HepG2 (cell line): ENCODE data around the gene SNAPIN. TPM values are rescaled to one million over a fixed set of nuclear protein-coding genes. Genes with fewer than 3 reads are reported as not detected.

Experiments
- ATM ChIP-seq: fragments of 450-650 bp; IDR thresholded peaks from 2 replicates; pipeline ENCODE4 v1.7.1; 2017; ENCODE audit warnings: mild to moderate bottlenecking, borderline replicate concordance
- ELF4 ChIP-seq: sonication (generic); formaldehyde crosslinking; IDR thresholded peaks from 2 replicates; pipeline ENCODE4 v1.5.0; 2020; ENCODE audit warnings: missing genetic modification reagents, mild to moderate bottlenecking, moderate library complexity, borderline replicate concordance
- HNRNPK ChIP-seq: fragments of 200-400 bp; formaldehyde crosslinking; IDR thresholded peaks from 2 replicates; pipeline ENCODE4 v1.6.1; 2018; ENCODE audit warnings: low read length, low read depth, moderate library complexity, mild to moderate bottlenecking; ENCODE audit not compliant: poor library complexity, severe bottlenecking
- IRX3 ChIP-seq: sonication (generic); formaldehyde crosslinking; IDR thresholded peaks from 2 replicates; pipeline ENCODE4 v1.8.1; 2023; ENCODE audit warnings: mild to moderate bottlenecking, low read depth, missing genetic modification reagents, borderline replicate concordance
- KAT8 ChIP-seq: IDR thresholded peaks from 2 replicates; pipeline ENCODE4 v1.6.1; 2016; ENCODE audit warnings: missing genetic modification reagents, missing compliant biosample characterization
- NFE2 ChIP-seq: sonication (generic); formaldehyde crosslinking; IDR thresholded peaks from 2 replicates; pipeline ENCODE4 v1.4.0; 2020; ENCODE audit warnings: missing genetic modification reagents
- RBM22 ChIP-seq: fragments of 200-400 bp; formaldehyde crosslinking; optimal IDR thresholded peaks from 2 replicates; pipeline ENCODE3; 2017; ENCODE audit warnings: mild to moderate bottlenecking, low read length, moderate library complexity
- TGIF2 ChIP-seq: IDR thresholded peaks from 2 replicates; pipeline ENCODE4 v1.6.1; 2016; ENCODE audit warnings: control low read depth, missing compliant biosample characterization
- ZBTB42 ChIP-seq: sonication (generic); formaldehyde crosslinking; IDR thresholded peaks from 2 replicates; pipeline ENCODE4 v1.5.0; 2020; ENCODE audit warnings: mild to moderate bottlenecking, missing genetic modification reagents
- ZFX ChIP-seq: sonication (generic); formaldehyde crosslinking; IDR thresholded peaks from 2 replicates; pipeline ENCODE4 v1.4.0; 2020; ENCODE audit warnings: mild to moderate bottlenecking, low read depth, missing genetic modification reagents, moderate library complexity
- ZNF329 ChIP-seq: sonication (generic); formaldehyde crosslinking; IDR thresholded peaks from 2 replicates; pipeline ENCODE4 v1.9.0; 2021; ENCODE audit warnings: low read depth, mild to moderate bottlenecking, missing genetic modification reagents
- ZNF414 ChIP-seq: sonication (generic); formaldehyde crosslinking; IDR thresholded peaks from 2 replicates; pipeline ENCODE4 v1.5.0; 2020; ENCODE audit warnings: missing genetic modification reagents
- ZNF510 ChIP-seq: sonication (generic); formaldehyde crosslinking; IDR thresholded peaks from 2 replicates; pipeline ENCODE4 v1.4.0; 2020; ENCODE audit warnings: low read depth, mild to moderate bottlenecking, missing genetic modification reagents
- ZNF546 ChIP-seq: sonication (generic); formaldehyde crosslinking; conservative IDR thresholded peaks from 2 replicates; pipeline ENCODE4 v1.8.1; 2023; ENCODE audit warnings: mild to moderate bottlenecking, missing genetic modification reagents
- ZNF567 ChIP-seq: sonication (generic); formaldehyde crosslinking; IDR thresholded peaks from 2 replicates; pipeline ENCODE4 v1.8.1; 2023; ENCODE audit warnings: mild to moderate bottlenecking, missing genetic modification reagents, borderline replicate concordance
- ZNF572 ChIP-seq: sonication (generic); formaldehyde crosslinking; IDR thresholded peaks from 2 replicates; pipeline ENCODE4 v1.5.1; 2020; ENCODE audit warnings: mild to moderate bottlenecking, missing genetic modification reagents
- ZNF576 ChIP-seq: sonication (generic); formaldehyde crosslinking; IDR thresholded peaks from 2 replicates; pipeline ENCODE4 v1.4.0; 2020; ENCODE audit warnings: mild to moderate bottlenecking, missing genetic modification reagents
- ZNF75D ChIP-seq: sonication (generic); formaldehyde crosslinking; IDR thresholded peaks from 2 replicates; pipeline ENCODE4 v1.8.1; 2023; ENCODE audit warnings: missing genetic modification reagents, mild to moderate bottlenecking, borderline replicate concordance
- polyA plus RNA-seq, 8 experiments: library from polyadenylated mRNA; depleted of rRNA in 3 of 8; stranded (reverse) in 7 of 8; unstranded in 1 of 8; fragments of >200 nt; fragmentation: Illumina TruSeq in 4 of 8; extraction: Trizol in 4 of 8; gene quantifications; 2 replicates each; pipeline versions ENCODE4 v1.2.1 to v1.2.3, GENCODE V29; 2011 to 2016; ENCODE audit warnings: low read depth in 4 of 8, missing spikeins in 1 of 8, mixed read lengths in 1 of 8; ENCODE audit not compliant: insufficient read depth in 1 of 8
- total RNA-seq, 5 experiments: library from RNA; depleted of rRNA; stranded (reverse); fragments of >200 nt; fragmentation: Illumina TruSeq; extraction: Trizol; gene quantifications; 2 replicates each; pipeline ENCODE4 v1.2.3, GENCODE V29; 2016; ENCODE audit warnings: low read depth in 1 of 5
- TF ChIP-seq, protein P1 (sequence below): IDR thresholded peaks from 2 replicates; pipeline ENCODE4 v1.6.1; 2016
- TF ChIP-seq, protein P2 (sequence below): sonication (generic); formaldehyde crosslinking; IDR thresholded peaks from 2 replicates; pipeline ENCODE4 v1.5.1; 2020; ENCODE audit warnings: mild to moderate bottlenecking, missing genetic modification reagents, borderline replicate concordance

Gene SNAPIN
- total and polyA plus RNA-seq, 2 of the 13 experiments (the other 11 are each of a cell fraction or from before 2014, with no cell fraction given), result 23.9 to 25.7 TPM

DNA sequence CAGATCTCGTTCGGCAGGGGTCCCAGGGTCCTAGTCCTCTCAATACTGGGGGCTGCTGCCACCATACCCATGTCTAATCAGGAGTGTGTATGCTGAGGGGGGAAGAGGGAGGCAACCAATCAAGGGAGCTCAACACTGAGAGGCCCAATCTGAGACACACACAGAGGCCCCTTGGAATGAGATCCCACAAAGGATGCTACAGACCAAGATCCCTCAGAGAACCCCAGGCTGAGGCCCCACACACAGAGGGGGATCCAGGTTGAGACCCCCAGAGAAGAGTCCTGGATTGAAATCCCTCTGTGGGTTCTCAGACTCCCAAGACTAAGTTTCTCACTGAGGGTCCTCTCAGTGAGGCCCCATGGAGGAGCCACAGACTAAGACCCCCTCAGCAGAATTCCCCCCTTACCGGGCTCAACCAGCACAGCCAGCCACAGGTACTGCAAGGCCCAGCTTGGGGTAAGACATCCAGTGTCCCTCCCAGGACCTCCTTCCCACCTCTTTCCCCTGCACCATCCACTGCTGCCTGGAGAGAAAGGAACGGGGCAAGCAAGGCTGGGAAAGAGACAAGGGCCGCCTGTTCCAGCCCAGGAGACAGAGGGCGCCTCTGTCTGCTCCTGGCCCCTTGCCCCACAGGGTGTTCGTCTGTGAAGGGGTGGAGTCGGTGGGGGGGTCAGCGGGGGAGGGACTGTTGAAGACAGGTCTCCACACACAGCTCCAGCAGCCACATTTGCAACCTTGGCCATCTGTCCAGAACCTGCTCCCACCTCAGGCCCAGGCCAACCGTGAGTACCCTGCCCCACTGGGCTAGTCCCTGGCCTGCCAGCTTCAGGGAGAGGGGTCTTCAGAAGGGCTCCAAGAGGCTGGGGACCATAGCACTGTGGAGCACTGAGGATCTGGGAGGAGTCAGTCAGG is 30.5 kb upstream of the SNAPIN start, which contains the start of gene S100A1 (continued):
- TF ChIP-seq ZNF567 (CRISPR knock-in tag) (no peak), ZNF546 (CRISPR knock-in tag) (no peak), RBM22 (no peak), KAT8 (peak; percentile 29; the same call in 1 of the 2 replicates), ZBTB42 (CRISPR knock-in tag) (0 out of 2 replicates have a peak, but pooled peaks have one; percentile 12), ATM (no peak), TGIF2 (CRISPR knock-in tag) (no peak), IRX3 (CRISPR knock-in tag) (no peak), ZNF576 (0 out of 2 replicates have a peak, but pooled peaks have one; percentile 66), ZFX (peak; percentile 54; the same call in 1 of the 2 replicates), ZNF75D (CRISPR knock-in tag) (no peak), ZNF510 (CRISPR knock-in tag) (peak; percentile 40; the same call in 1 of the 2 replicates), ELF4 (CRISPR knock-in tag) (no peak), ZNF414 (CRISPR knock-in tag) (peak; percentile 50; the same call in 1 of the 2 replicates), NFE2 (no peak), ZNF572 (CRISPR knock-in tag) (no peak), ZNF329 (CRISPR knock-in tag) (no peak), HNRNPK (no peak)
- TF ChIP-seq, protein P1, sequence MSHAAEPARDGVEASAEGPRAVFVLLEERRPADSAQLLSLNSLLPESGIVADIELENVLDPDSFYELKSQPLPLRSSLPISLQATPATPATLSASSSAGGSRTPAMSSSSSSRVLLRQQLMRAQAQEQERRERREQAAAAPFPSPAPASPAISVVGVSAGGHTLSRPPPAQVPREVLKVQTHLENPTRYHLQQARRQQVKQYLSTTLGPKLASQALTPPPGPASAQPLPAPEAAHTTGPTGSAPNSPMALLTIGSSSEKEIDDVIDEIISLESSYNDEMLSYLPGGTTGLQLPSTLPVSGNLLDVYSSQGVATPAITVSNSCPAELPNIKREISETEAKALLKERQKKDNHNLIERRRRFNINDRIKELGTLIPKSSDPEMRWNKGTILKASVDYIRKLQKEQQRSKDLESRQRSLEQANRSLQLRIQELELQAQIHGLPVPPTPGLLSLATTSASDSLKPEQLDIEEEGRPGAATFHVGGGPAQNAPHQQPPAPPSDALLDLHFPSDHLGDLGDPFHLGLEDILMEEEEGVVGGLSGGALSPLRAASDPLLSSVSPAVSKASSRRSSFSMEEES (CRISPR knock-in tag), result no peak
- TF ChIP-seq, protein P2, sequence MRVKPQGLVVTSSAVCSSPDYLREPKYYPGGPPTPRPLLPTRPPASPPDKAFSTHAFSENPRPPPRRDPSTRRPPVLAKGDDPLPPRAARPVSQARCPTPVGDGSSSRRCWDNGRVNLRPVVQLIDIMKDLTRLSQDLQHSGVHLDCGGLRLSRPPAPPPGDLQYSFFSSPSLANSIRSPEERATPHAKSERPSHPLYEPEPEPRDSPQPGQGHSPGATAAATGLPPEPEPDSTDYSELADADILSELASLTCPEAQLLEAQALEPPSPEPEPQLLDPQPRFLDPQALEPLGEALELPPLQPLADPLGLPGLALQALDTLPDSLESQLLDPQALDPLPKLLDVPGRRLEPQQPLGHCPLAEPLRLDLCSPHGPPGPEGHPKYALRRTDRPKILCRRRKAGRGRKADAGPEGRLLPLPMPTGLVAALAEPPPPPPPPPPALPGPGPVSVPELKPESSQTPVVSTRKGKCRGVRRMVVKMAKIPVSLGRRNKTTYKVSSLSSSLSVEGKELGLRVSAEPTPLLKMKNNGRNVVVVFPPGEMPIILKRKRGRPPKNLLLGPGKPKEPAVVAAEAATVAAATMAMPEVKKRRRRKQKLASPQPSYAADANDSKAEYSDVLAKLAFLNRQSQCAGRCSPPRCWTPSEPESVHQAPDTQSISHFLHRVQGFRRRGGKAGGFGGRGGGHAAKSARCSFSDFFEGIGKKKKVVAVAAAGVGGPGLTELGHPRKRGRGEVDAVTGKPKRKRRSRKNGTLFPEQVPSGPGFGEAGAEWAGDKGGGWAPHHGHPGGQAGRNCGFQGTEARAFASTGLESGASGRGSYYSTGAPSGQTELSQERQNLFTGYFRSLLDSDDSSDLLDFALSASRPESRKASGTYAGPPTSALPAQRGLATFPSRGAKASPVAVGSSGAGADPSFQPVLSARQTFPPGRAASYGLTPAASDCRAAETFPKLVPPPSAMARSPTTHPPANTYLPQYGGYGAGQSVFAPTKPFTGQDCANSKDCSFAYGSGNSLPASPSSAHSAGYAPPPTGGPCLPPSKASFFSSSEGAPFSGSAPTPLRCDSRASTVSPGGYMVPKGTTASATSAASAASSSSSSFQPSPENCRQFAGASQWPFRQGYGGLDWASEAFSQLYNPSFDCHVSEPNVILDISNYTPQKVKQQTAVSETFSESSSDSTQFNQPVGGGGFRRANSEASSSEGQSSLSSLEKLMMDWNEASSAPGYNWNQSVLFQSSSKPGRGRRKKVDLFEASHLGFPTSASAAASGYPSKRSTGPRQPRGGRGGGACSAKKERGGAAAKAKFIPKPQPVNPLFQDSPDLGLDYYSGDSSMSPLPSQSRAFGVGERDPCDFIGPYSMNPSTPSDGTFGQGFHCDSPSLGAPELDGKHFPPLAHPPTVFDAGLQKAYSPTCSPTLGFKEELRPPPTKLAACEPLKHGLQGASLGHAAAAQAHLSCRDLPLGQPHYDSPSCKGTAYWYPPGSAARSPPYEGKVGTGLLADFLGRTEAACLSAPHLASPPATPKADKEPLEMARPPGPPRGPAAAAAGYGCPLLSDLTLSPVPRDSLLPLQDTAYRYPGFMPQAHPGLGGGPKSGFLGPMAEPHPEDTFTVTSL (CRISPR knock-in tag), result no peak
